HT-29 (cell line): Measurements from ENCODE around the gene OAT. TPM values are rescaled to one million over a fixed set of nuclear protein-coding genes. Genes with fewer than 3 reads are reported as not detected.
"Not testable (repeated sequence)": the region's sequence is repeated elsewhere in the genome, so short reads cannot be mapped to it uniquely, and the experiment has no call there.

Source experiments
- DNase-seq: peaks from one replicate; pipeline ENCODE4 v3.0.0-alpha.2; 2015; ENCODE audit warnings: low spot score
- total RNA-seq: library from RNA; depleted of rRNA; stranded (reverse); fragments of >200 nt; shearing (Covaris generic); gene quantifications from 2 replicates; pipeline ENCODE4 v1.2.3, GENCODE V29; 2014

The OAT gene
- total RNA-seq, 1 experiment from 2014 or later, result 28.9 TPM

DNA sequence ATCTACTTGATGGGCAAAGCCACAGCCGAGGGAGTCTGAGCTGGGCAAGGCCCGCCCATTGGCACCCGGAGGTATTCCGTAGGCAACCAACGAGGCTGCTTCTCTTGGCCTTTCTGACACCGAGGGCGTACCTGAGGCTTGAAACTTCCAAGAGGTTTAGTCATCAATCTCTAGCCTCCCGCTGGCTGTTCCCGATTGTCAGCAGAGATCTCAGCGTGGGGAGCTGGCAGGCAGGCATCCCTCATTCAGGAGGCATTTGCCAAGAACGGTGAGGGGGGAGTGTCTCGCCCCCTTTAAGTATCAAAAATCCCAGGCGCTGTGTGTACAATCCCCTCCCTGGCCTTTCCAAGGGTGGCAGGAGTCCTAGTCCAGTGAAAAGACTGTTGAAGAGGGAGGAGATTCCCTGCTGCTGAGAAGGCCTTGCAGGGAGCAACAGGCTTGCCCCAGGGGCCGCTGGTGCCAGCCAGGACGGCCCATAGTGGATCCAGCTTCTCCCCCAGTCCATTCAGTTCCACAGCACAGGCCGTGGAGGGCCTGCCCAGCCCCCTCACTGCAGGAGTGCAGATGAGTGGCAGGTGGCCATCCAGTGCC is 39.7 kb downstream of the OAT start:
- DNase-seq, result no peak

DNA sequence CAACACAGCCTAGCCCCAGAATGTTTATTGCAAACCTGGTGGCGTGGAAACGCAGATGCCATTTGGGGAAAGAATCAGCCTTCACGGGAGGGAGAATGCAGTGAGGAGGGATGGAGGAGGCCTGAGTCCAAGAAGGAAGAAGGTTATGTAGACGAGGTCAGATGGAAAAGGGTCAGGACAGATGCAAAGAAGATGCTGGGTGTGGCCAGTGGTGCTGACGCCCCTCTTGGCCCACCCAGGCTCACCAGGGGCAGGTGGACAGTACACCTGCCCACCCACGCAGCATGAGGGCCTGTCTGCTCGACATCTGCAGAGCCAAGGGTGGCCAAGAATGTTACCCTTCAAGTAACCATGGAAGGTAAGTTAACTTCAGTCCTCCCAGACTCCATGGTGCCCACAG is 40.5 kb downstream of the OAT start:
- no peak for DNase-seq

DNA sequence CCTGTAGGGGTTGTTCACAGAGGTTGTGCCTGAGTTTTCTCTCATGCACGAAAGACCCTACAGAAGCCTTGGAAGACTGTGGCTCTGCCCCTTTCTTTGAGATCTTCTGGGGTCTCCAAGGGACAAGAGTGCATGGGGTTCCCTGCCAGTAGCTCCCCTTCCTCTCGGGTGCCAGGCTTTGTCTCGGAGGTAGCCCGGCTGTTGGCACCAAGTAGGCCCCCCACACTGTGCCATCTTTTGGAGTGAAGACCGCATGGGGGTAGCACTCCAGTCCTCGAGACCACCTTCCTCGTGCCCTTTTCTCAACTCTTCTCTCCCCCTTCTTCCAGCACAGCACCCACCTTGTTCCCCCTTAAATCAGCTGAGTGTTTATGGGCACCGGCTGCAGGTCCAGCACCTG is 41.6 kb downstream of the OAT start:
- no peak for DNase-seq

DNA sequence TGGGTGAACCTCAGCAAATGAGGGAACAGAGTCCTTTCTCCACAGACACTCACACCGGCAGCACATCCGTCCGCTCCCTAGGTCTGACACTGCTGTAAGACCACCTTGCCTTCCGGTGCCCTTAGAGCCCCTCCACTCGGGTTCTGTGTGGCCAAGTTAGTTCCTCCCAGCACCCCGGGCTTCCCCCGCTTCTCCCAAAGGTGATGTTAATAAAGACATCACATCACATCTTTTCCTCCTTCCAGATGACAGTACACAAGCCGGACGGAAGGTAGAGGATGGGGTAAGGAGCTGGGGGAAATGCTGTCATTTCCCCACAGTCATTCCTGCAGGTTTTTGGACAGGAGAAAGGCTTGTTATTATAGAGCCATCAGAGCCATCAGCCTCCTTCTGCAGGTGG is 42.3 kb downstream of the OAT start:
- DNase-seq, result no peak

DNA sequence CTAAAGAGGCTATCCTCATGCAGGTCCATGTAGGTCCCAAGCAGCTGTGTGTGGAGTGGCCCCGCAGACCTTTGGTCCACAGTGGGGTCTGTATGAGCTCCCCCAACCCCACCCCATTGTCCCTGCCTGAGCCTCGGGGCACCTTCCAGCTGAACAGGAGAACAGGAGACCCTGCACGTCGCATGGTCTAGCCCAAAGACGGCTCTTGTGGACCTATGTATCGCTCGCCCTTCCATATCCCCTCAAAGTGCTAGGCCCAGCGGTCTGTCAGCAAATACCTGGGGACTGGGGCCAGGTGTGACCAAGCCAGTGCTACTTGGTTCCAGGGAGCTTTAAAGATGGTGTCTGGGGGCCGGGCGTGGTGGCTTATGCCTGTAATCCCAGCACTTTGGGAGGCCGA is 43.0 kb downstream of the OAT start:
- DNase-seq, result no peak

DNA sequence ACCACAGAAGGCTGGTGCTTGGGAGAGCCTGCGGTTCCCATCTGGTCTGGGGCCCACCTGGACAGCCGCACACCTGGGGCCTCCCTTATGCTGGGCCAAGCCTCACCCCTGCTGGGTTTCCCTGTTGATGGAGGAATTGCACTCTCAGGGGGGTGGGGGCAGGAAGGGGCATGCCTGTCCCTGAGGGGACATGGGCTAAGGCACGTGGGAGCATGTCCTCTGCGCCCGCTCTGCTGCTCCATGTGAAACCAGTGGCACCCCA is 43.4 kb downstream of the OAT start:
- no peak for DNase-seq

DNA sequence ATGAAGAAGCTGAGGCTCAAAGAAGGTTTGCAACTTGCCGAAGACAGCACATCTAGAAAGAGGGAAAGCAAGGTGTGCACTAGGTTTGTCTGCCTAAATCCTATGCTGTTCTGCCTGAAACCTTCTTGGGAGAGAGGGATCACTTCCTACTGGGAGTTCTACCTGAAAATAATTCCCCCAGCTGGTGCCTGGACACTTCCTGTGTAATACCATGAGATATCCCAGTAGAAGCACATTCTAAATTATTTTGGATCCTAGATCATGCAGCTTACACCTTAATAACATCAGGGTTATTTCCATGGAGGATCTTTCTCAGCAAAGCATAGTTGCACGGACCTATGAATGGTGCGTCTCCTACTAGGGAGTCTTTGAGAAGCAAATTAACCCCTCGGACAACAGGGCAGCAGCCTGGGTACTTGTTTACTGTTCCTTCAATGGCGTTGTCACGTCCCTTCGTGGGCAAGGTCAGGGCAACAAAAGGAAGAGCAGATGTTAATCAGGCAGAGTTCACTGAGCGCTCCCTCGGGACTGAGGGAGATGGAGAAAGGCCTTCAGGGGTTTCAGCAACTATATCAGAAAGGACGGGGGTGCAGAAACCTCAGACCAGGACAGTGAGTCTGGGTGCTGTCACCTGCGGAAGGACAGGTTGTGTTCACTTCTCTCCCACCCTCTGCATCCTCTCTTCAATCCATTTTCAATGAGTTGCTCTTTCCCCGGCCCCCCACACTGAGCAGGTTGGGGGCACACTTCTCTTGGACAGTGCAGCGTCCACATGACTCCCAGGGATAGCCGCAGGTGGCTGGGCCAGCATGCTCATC is 44.0 kb downstream of the OAT start:
- no peak for DNase-seq

DNA sequence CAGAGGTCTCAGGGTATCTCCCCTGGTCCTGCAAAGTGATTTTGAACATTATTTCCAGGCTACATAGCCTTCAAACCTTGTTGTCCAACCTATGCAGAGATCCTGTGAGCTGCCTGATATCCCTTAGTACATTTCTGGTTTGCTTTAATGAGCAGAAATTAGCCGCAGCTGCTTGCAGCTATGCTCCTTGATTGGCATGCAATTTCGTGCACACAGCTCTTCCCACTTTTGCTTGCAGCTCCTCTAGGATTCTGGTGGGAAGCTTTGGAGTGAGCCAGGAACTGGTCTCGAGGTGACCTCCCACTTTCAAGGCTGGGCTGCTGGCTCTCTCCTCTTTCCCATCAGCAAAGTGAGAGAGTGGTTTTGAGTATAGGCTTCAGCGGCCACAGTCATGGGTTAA is 45.8 kb downstream of the OAT start:
- no peak for DNase-seq

DNA sequence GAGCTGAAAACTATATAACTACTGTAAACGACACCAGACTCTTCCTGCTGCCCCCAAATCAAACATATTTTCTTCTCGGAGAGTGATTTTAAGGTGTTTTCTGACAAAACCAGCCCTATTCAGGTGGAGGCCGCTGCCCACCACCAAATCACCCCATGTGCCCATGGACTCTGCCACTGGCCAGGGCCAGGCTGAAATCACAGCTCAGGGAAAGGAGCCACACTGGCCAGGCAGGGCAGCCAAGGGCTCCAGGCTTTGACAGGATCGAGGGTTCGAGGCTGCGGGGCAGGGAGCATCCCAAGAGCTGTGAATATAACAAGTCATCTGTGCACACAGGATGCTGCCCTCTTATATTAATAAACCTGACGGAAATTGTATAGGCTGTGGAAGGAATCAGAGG is 48.3 kb downstream of the OAT start:
- DNase-seq, result no peak

DNA sequence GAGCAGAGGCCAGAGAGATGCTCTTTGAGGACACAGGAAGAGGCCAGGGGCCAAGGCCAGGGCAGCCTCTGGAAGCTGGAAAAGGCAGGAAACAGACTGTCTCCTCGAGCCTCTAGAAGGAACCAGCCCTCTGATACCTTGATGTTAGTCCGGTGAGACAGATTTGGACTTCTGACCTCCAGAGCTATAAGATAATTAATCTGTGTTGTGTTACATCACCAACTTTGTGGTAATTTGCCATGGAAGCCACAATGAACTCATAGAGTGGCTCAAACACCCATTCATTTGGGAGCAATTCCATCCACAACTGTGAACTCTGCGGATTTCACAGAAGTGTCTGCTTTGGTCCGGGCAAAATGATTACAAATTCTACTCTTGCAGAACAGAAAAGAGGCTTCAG is 48.7 kb downstream of the OAT start:
- DNase-seq, result no peak

DNA sequence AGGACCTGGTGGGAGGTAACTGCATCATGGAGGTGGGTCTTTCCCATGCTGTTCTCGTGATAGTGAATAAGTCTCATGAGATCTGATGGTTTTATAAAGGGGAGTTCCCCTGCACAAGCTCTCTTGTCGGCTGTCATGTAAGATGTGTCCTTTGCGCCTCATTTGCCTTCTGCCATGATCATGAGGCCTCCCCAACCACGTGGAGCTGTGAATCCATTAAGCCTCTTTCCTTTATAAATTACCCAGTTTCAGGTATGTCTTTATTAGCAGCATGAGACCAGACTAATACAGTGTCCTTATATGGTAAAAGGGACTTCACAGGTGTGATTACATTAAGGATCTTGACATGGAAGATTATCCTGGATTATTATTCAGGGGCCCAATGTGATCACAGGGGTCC is 49.2 kb downstream of the OAT start:
- DNase-seq, result not testable (repeated sequence)

DNA sequence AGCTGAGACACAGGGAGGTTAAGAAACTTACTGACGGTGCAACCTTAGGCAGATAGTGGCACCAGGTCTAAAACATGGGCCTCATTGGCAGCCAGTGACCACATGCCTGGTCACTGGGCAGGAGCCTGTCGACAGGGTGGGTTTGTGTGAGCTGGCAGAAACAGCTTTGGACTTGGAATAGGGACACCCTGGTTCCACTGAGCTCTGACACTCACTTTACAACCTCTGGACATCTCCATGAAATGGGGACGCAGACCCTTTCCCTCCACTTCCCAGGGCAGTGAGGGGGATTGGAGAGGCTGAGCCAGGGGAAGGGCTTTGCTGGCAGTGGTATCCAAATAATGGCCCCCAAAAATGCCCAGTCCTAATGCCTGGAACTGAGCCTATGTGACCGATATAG is 49.7 kb downstream of the OAT start:
- DNase-seq, result no peak

DNA sequence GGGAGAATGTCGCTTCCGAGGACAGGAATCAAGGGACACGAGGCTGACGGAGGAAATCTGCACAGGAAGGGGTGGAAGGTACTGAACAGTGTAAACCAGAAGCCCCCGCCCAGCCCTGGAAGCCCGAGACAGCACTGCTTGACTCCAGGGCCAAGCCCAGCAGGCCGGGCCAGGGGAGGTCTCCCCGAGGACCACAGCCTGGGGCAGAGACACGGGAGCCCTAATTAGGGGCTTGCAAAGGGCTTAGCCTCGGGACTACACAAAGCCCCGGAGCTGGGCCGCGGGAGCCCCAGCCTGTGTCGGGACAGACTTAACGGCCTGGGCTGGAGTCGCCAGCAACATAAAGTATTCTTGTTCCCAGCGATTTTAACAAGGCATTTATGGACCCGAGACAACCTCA is 50.8 kb downstream of the OAT start:
- no peak for DNase-seq

DNA sequence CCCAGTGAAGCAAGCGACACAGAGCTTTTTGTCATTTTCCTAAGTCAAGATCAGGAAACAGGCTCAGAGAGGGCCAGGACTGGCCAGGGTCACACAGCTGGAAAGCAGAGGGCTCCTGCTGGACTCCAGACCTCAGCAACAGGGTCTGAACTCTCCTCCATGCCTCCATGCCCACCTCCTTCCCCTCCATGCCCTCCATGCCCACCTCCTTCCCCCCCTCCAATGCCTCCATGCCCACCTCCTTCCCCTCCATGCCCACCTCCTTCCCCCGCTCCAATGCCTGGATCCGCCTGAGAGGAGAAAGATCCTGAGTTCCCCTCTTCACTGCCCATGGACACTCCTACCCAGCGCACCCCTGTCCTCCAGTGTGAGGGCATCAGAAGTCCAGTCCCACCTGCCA is 51.3 kb downstream of the OAT start:
- no peak for DNase-seq

DNA sequence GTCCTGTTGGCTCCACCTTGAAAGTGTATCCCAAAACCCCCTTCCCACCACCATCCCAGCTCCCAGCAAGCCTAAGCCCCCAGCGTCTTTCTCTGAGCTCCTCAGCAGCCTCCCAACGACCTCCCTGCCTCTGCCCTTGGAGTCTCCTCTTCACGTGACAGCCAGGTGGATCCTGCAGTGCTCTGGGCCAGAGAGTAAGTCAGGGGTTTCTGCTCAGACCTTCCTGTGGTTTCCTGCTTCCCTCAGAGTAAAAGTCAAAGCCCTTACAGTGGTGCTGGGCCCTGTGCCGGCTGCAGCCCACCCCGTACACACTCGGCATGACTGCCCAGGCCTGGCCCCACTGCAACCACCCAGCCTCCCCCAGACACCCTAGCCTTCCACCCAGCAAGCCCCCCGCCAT is 51.9 kb downstream of the OAT start:
- DNase-seq, result no peak

DNA sequence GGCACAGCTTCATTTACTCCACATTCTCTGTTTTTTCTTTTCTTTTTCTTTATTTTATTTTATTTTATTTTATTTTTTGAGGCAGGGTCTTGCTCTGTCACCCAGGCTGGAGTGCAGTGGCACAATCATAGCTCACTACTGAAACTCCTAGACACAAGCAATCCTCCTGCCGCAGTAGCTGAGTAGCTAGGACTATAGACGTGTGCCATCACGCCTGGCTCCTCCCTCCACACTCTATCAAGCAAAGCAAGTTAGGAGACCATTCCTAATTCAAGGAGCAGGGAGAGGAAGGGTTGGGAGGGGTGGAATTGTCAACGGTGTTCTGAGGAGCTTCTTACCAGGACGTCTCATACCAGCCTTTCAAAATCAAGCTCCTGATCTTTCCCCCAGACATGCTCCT is 52.4 kb downstream of the OAT start:
- no peak for DNase-seq

DNA sequence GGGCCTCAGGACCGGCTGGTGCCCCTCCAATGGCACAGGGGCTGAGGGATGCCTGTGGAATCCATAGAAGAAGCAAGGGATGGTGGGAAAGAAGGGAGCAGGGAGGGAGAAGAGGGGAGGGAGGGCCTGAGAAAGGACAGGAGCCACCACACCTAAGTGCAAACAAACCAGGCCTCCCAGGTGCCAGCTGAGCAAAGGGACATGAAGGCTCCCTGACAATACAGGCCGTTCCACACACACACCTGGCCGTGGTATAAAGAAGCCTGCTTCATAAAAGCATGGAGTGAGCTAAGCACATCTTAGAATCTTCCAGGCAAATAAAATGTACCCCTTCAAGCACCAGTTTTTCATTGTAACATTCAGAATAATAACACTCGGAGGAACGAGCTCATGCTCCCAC is 54.0 kb downstream of the OAT start:
- DNase-seq, result no peak

DNA sequence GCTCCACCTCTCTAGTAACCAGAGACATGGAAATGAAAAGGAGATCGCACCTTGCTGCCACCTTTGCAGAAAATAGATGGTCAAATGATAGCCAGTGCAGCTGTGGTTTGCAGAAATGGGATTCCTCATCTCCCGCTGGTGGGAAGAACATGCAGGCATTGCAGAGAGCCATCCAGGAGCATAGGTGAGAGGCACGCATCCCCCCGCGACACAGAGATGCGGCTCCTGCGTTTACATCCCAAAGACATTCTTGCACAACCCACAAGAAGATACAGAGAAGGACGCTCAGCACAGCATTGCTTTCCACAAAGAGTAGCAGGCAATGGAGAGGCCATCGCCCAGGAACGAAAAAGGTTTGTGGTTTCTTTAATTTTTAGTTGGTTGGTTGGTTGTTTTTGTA is 56.2 kb downstream of the OAT start:
- DNase-seq, result no peak

DNA sequence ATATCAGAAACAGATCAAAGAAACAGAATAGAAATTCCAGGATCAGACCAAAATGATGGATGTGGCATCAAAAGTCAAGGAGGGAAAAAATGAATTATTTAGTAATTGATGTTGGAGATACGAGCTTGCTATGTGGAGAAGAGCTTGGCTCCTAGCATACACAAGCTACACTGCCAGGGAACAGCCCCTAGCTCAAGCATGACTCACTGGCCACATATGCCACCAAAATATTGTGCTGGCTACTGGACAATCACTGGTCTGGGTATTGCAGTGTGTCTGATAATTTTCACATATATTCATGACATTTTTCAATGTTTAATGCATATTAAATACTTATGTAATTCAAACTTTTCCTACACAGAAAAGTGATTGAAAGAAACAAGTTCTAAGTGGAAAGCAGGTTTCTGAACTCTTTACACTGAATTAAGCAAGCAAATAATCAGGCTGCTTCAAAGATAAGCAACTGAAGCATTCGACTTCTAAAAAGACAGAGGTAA is 59.3 kb downstream of the OAT start:
- no peak for DNase-seq

DNA sequence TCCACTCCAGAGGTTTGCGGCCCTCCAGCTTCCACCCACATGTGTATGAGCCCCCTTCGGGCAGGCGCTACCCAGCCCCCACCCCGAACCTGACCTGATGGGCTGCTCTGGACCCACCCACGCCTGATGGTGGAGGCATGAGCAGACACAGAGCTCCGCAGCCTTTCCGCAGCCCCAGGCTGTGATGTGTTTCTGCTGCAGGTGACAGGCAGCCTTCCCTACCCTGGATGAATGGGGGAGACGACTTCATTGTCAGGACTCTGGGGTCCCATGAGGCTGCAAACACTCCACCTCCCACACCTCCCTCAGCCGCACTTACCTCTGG is 61.2 kb downstream of the OAT start:
- no peak for DNase-seq

DNA sequence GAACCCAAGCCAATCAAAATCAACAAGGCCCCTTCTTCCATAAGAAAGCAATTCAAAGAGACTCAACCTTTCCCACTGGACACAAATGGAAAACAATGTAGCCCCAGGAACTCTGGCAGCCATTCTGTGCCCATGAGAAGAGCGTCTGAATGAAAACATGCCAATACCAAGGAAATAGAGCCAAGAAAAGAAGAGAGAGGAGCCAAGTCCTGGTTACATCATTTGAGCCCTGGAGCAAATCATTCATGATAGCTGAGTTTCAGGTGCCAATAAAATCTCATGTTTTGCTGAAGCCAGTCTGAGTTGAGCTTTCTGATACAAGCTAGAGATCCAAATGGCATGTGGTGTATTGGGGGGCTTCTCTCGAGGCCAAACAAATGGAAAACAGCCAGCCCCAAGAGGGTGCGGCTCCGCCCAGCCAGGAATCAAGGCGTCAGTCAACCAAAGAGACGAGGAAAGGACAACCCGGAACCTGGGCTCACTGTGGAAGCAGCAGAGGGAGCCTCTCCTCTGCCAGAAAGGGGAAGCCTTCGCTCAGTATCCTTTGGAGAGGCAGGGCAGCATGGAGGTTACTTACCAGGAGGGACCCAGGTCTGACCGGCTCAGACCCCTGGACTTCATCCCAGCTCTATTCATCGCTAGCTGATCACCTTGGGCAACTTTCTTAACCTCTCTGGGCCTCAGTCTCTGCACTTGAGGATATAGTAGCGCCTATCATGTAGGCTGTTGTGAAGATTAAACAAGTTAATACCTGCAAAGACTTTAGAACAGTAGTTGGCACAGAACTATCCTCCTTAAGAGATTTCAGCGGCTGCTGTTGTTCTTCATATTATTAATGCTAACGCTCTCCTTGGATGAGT is 61.8 kb downstream of the OAT start:
- no peak for DNase-seq

DNA sequence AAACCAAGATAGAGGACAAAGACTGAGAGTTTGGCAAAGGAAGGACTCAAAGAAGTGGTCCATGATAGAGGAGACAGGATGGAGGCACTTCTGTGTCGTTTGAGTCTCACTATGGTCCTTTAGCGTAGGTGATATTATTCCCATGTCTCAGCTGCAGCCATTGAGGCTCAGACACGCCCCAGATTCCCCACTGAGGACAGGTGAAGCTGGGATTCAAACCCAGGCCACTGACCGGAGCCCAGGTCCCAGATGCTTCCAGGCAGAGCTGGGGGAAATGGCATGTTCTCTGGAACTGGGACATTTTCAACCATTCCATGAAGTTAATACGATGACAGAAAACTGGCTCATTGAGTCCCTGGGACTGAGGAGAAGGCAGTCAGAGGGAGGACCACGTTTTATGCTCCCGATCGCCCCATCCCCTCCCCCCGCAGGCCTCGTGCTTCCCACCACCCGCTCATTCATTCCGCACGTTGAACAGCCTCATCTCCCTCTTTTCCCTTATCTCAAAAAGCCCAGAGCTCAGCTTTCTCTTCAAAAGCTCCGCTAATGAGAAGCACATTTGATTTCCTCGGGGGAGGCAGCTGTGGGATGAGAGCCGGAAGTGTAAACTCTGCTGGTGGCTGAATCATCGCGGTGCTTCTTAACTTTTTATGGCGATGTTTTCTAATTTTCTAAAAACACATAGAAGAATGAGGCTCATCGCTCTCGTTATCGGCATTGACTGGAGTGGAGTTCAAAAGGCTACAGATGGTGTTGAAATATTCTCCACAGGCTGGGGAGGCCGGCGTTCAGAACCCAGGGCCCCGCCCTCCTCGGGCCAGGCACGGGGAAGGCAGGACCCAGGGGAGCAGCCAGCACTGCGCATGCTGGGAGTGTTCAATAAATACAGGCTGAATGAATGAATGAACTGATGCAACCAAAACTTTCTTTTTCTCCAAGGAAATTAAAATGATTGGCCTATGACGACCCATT is 64.0 kb downstream of the OAT start:
- DNase-seq, result peak; percentile 45
